ENCODE results near the gene NPHP4.

Gene NPHP4

DNA sequence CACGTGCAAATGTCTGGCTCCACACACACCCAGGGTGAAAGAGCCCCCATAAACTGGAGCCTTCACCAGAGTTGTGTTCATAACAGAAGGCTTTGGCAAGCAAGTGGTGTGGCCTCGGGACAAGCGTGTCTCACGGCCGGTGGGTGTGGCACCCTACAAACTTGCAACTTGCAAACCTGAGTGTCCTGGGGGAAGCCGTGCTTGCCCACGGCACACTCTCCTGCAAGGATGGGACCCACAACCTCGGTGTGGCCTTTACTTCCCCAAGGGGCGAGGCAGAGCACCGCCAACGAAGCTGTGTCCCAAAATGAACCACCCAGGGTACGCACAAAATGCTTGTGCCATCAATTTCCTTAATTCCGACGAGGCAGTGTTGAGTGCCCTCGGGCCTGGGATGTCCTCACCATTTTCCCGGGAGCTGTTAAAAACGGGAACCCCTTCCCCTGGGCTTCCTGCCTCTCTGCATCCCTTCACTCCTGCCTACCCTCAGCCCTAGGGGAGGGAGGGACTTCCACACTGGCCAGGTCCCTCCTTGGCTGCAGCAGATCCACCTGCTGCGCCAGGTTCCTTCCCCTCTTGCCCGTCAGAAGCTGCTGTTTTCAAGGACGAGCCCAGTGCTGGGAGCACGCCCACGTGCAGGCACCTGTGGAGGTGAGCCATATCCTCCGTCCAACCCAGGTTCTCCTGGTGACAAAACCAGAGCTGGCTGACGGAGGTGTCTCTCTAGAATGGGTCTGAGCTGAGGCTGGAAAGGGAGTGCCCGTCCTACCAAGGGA, 111.4 kb downstream of the NPHP4 start:
- DNase-seq: no peak
- TF ChIP-seq, protein P1, sequence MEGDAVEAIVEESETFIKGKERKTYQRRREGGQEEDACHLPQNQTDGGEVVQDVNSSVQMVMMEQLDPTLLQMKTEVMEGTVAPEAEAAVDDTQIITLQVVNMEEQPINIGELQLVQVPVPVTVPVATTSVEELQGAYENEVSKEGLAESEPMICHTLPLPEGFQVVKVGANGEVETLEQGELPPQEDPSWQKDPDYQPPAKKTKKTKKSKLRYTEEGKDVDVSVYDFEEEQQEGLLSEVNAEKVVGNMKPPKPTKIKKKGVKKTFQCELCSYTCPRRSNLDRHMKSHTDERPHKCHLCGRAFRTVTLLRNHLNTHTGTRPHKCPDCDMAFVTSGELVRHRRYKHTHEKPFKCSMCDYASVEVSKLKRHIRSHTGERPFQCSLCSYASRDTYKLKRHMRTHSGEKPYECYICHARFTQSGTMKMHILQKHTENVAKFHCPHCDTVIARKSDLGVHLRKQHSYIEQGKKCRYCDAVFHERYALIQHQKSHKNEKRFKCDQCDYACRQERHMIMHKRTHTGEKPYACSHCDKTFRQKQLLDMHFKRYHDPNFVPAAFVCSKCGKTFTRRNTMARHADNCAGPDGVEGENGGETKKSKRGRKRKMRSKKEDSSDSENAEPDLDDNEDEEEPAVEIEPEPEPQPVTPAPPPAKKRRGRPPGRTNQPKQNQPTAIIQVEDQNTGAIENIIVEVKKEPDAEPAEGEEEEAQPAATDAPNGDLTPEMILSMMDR (IDR thresholded peaks at IDR 0.05; ENCODE audit: low read depth, low read length, missing control alignments): no peak
- Histone ChIP-seq H3K36me3 (replicated peaks) (peaks cover 3% of the 10 kb centered on the region), H3K27ac (no peak overlapping the region), H3K4me3 (ENCODE audit: low read depth, low read length) (no peak overlapping the region), H3K27me3 (replicated peaks) (no peaks in the 10 kb centered on the region)
- in situ Hi-C loops (cut with HindIII; ENCODE audit: low pct_ligation_motif_present, low sequenced_read_pairs): no loop called here

DNA sequence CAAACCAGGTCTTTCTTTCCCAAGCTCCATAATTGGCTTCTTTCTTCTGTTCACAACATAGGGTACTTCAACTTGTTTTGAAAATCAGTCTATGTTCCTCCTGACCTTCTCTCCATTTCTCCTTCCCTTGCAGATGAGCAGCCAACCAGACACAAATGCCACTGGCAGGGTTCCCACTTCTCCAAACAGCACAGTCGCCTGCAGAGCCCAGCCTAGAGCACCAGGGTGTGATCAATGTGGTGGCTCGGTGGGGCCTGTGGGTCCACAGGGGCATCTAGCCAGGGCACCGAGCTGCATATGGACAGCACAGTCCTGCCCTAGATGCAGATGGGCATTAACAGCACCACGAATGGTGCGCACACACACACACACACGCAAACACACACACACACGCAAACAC, 112.8 kb downstream of the NPHP4 start:
- TF ChIP-seq, protein P1 (IDR thresholded peaks at IDR 0.05; ENCODE audit: low read depth, low read length, missing control alignments): no peak
- Histone ChIP-seq H3K27ac (no peak overlapping the region), H3K4me3 (ENCODE audit: low read depth, low read length) (no peak overlapping the region), H3K36me3 (replicated peaks) (peaks cover 3% of the 10 kb centered on the region), H3K27me3 (replicated peaks) (no peaks in the 10 kb centered on the region)
- no peak for DNase-seq
- in situ Hi-C loops (cut with HindIII; ENCODE audit: low pct_ligation_motif_present, low sequenced_read_pairs): no loop called here

DNA sequence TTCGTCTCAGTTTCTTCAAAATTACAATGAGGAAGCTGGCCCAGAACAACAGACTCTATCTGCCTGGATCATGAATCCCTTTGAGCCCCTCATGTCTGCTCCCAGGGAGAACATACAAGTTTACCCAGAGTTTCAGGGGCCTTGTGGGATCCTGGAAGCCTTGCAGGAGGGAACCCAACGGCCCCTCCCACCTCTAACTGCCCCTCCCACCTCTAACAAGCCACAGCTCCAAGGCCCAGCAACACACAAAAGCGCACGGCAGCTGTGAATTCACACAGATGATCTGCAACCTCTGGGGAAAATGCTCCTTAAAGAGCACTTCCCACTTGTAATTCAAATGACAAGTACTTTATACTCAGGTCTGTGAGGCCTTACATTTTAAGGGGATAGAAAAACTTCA, 113.3 kb downstream of the NPHP4 start:
- DNase-seq: no peak
- in situ Hi-C loops (cut with HindIII; ENCODE audit: low pct_ligation_motif_present, low sequenced_read_pairs): no loop called here
- peaks cover 3% of the 10 kb centered on the region for H3K36me3 ChIP-seq (replicated peaks)
- H3K27ac ChIP-seq: no peak overlapping the region
- H3K27me3 ChIP-seq (replicated peaks): no peaks in the 10 kb centered on the region
- H3K4me3 ChIP-seq (ENCODE audit: low read depth, low read length): no peak overlapping the region
- TF ChIP-seq, protein P1 (IDR thresholded peaks at IDR 0.05; ENCODE audit: low read depth, low read length, missing control alignments): no peak

DNA sequence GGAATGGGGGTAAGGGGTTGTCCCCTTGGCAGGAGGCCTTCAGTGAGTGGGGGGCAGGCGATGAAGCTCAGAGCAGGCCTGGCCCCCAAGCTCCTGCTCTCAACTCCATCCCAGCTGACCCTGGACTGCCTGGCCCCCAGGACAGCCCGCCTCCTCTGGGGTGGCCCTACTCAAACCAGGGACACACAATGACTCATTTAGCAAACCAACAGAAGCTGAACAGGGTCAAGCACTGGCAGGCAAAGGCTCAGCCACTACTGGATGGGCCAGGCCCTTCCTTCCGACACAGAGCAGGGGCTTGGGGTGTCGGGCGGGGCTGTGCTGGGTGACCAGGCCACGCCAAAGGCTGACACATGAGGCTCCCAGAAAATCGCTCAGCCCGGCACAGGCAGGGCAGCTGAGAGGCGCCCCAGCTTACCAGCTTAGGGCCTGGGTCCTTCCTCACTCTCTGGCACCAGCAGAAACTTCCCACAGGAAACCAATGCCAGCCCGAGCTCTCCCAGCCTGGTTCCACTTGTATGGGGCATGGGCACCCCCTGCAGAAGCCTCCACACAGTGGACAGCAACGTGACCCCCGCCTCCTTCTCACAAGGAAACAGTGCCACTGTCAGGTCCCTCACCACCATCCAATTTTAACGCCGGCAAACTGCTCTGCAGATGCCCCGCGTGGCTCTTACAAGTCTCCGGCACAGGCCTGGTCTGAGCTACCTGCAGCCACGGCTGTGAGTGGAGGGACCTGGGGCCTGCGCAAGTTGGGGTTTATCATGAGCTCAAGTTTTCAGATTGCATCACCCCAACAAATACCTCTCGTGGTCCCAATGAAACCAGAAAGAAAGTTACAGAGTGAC, 114.3 kb downstream of the NPHP4 start:
- no peak overlapping the region for H3K4me3 ChIP-seq (ENCODE audit: low read depth, low read length)
- in situ Hi-C loops (cut with HindIII; ENCODE audit: low pct_ligation_motif_present, low sequenced_read_pairs): no loop called here
- DNase-seq: no peak
- peaks cover 3% of the 10 kb centered on the region for H3K36me3 ChIP-seq (replicated peaks)
- no peak overlapping the region for H3K27ac ChIP-seq
- TF ChIP-seq, protein P1 (IDR thresholded peaks at IDR 0.05; ENCODE audit: low read depth, low read length, missing control alignments): no peak
- no peaks in the 10 kb centered on the region for H3K27me3 ChIP-seq (replicated peaks)

DNA sequence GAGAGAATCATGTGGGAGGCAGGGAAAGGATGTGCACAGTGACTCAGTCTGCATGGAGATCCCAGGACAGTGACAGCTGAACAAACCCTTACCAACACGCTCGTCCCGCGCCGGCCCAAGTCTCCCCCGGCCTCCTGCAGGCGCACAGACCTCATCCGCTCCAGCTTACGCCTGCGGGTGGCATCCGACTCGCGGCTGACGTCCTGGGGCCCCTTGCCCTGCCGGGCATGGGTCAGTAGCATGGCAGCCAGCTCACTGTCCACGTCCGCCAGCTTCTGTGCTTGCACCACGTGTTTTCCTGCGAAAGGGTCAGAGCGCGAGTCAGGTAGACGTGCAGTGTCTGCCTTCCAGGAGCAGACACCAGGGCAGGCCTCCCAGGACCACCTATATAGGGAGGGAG, 115.2 kb downstream of the NPHP4 start:
- Histone ChIP-seq H3K27ac (no peak overlapping the region), H3K27me3 (replicated peaks) (no peaks in the 10 kb centered on the region), H3K4me3 (ENCODE audit: low read depth, low read length) (no peak overlapping the region), H3K36me3 (replicated peaks) (peaks cover 3% of the 10 kb centered on the region)
- TF ChIP-seq, protein P1 (IDR thresholded peaks at IDR 0.05; ENCODE audit: low read depth, low read length, missing control alignments): no peak
- no peak for DNase-seq
- in situ Hi-C loops (cut with HindIII; ENCODE audit: low pct_ligation_motif_present, low sequenced_read_pairs): no loop called here

Data from brain microvascular endothelial cell (primary cell).